Measurements from ENCODE around the gene PTGER1.

DNA sequence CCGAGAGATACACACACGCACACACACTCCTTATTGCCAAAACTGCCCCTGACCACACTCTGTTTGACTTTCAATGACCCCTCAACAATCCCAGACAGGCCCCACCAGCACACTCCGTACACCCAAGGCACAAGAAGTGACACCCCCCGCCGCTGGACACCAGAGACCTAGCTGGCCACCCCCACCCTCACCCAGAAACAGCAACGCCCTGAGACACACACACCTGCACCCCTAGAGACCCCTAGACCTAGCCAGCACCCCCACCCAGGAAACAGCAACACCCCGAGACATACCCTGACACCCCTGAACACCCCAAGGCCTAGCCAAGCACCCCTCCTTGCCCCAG is 1.1 kb upstream of the PTGER1 start:
- no peak for TF ChIP-seq CTCF (optimal IDR thresholded peaks at IDR 0.05 in 1 of 3, IDR thresholded peaks at IDR 0.05 in 1 of 3, conservative IDR thresholded peaks at IDR 0.05 in 1 of 3; ENCODE audit: extremely low read depth in 1 of 3, insufficient read depth in 2 of 3, low read length in 3 of 3)
- no peak for TF ChIP-seq EZH2 (IDR thresholded peaks at IDR 0.05; ENCODE audit: low read length)

Measured in keratinocyte (primary cell).